IPS-NIHi7 (cell line): Measurements from ENCODE around the gene CILP.
"Not testable (repeated sequence)": the region's sequence is repeated elsewhere in the genome, so short reads cannot be mapped to it uniquely, and the experiment has no call there.

ENCODE experiments used
- DNase-seq: peaks from one replicate; pipeline ENCODE4 v3.0.0; 2012; ENCODE audit warnings: mixed read lengths; ENCODE audit errors: extremely low spot score

CILP gene

DNA sequence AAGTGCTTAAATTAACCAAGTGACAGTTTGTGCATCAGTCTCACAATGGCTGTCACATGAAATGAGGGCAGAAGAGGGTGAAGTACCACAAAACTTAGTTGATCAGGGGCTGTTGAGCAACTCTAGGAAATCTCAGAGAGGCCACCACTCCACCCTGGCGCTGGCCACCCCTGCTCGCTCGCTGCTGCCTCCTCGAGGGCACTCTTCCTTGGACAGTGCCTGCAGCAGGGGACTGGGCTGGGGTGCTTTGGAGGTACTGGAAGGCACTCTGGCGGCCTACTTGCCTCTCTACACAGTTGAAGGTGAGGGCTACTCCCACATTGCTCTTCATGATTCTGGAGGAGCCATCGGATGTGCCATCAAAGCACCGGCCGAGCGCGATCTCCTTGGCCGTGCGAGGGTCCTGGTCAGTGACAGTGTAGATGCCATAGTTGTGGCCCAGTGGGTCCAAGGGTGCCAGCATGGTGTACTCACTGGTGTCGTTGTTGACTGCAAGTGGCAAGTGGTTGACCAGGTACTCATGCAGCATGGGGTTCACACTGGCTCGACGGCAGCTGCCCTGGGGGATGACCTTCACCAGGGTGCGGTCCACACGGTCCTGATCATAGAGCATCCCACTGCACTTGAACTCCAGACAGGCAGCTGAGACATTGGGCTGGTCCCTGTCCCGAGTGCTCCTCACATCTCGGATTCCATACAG, 14.5 kb downstream of the CILP start:
- peak; percentile 26 for DNase-seq

DNA sequence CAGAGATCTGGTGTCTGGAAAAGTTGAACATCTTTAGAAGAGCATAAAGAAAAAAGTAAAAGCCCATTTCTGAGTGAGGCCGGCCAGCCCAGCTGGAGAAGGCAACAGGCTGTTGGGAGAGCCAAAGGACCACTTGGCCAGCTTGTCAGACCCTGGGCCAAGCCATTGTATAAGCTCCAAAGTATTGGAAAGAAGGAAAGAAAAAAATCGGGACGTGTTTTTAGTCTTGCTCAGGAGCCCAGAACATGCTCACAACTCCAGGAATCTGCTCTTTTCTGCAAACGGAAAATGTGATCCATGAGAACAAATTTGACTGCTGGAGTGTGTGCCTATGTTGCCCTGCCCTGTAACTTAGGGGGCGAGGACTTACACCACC, 15.7 kb downstream of the CILP start:
- DNase-seq: no peak

DNA sequence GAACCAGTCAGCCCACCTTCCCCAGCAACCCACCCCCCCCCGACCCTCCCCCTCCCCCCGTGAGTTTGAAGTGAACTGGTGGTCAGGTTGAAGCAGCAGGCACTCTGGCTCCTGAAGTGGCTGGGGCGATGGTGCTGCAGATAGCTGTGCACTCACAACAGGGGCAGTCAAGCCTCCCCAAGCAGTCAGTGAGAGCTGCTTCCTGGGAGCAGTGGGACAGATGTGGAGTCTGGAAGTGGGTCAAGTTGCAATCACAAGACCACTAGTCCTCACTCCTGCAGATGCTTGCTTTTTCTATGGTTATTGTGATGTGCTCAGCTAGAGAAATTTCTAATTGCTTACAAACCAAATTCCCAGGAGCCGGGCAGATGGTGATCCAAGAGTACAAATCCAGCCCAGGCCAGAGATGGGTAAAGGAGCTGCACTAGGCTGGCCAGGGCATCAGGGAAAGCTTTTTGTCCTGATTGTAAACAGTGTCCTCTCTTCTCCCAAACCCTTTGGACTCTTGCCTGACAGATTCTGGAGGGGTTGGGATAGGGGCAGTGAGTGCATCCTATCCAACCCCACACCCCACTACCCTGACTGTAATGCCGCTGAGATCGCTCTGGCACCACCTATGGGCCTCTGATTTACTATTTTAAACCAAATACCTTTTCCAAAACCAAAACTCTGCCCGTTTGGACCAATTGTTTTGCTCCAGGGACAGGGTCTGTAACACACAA, 16.3 kb downstream of the CILP start:
- DNase-seq: peak; percentile 23

DNA sequence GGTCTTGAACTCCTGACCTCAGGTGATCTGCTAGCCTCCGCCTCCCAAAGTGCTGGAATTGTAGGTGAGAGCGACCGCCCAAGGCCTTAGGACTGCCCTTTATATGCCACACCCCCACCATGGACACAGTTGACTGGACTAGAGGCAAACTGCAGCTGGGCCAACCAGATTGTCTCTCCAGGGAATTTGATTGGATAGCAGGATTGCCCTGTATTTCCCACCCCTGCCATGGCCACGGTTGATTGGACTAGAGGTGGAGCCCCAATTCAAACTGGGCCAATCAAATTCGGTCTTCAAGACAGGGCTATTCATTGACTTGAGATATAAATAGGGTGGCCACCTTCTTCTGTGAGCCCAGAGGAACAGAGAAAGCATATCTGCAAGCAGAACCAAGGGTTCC, 19.3 kb downstream of the CILP start:
- peak; percentile 14 for DNase-seq

DNA sequence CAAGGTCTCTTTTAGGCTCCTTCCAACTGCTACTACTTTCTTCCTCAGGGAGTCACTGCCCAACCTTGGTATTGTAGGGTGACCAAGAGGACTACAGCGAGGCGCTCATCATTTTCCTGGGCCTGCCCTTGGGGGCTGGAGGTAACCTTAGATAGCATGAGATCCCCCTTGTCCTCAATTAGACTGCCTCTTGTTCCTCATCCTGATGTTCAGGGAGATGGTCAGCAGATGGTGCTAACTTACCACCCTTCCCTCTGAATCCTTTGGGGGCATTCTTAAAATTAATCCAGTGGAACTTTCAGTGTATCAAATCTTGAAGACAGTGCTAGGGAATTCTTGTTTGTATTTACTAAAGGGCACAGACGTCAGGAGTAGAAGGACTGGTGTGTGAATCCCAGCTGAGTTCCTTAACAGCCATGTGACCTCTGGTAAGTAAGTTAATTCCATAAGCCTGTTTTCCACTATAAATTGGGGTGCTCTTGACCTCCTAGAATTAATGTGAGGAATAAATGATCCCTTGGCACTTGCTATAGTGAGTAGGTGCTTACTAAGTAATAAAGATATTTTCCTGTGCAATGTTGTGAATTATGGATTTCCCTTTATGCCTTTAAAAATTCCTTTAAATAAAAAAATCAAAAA, 22.1 kb downstream of the CILP start:
- DNase-seq: peak; percentile 69

DNA sequence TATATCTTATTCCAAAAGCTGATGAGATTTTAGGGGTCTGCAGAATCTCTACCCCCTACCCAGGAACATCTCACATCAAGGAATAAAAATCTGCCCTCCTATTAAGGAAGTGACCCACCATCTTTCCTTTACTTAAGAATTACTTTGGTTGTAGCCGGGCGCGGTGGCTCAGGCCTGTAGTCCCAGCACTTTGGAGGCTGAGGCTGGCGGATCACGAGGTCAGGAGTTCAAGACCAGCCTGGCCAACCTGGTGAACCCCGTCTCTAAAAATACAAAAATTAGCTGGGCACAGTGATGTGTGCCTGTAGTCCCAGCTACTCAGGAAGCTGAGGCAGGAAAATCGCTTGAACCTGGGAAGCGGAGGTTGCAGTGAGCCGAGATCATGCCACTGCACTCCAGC, 22.8 kb downstream of the CILP start:
- not testable (repeated sequence) for DNase-seq

DNA sequence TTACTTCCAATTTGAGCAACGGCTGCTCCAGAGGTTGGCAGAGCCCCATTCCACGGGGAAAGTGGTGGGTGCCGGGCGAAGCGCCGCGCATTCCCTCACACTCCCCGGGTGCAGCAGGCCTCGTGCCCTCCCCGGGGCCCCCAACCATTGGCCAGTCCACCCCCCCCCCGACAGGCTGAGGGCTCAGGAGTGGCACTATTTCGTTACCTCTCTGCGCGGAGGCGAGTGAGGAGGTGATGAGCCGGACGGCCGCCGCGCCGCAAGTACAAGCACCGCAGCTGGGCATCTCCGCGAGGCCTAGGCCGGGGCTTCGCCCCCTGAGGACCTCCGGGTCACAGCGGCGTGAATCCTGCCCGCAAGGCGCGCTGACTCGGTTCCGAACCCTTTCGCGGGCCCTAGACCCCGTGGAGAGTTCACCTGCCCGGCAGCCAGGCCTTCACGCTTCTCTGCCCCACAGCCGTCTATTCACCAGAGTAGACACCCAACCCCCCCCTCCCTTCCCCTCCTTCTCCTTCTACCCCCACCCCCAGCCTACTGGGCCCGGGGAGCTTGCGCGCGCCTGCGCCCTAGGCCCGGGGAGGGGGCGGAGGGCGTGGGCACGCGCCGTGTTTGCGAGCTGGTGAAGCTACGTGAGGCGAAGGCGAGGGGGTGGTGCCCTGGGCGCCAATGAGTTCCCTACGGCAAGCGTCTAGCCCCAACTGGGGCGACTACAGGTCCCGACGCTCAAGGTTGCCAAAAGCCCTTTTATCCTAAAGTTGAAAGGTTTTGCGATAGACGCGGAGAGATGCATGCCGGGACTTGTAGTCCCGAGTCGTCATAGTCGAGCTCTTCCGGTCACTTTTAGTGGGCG, 26.2 kb downstream of the CILP start, which contains the start of gene CLPX:
Gene CLPX, minus strand, starts transcription at position 475 of the 850 bp plus-strand sequence. Its CDS starts 189 bp downstream, at position 286.
- DNase-seq: peak; percentile 95

DNA sequence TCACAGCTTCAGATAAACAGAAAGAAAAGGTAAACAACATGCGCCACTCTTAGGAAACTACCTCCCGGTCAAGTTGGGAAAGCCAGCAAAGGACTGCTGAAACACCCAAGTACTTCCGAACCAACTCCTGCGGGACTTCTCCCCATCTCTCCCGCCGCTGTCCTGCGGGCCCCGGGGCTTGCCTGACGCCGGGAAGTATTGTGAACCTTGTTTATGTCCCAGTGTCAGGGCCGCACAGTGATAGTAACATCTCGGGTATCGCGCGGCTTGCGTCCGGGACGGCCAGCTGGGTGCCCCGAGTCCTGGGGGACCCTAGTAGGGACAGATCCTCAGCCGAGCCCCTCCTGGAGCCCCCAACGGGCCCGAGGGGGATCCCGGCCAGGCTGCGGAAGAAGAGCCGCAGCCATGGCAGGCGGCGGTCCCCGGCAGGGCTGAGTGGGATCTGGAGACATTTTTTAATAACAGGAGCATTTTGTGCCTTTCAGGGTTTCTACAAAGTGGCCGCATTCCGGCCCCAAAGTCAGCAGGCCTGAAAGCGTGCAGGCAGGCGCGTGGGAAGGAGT, 26.9 kb downstream of the CILP start:
- peak; percentile 59 for DNase-seq

DNA sequence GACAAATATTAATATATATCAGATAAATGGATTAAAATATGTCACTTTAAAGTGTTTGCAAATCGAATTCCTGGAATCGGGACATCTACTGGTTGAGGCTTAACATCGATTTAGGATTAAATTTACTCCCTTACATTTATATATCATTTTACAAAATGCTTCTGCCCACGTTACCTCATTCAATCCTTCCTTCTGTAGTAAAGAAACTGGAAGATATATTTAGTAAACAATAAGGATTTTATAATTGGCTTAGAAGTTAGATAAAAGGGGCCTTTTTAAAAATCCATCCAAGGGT, 27.5 kb downstream of the CILP start:
- no peak for DNase-seq

DNA sequence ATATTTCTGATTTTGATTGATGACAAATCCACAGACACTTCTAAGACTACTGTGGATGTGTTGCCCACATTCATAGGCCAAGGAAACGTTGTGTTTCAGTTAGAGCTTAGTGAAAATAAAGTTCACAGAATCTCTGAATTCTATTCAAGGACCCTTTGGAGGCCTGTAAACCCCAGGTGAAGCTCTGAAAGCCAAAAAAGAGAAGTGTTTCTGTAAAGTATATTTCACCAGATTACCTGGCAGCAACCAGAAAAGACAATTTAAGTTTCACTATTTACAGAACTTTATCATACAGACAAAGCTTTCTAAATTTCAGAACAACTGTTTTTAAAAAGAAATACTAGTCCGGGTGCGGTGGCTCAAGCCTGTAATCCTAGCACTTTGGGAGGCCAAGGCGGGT, 28.7 kb downstream of the CILP start:
- no peak for DNase-seq

DNA sequence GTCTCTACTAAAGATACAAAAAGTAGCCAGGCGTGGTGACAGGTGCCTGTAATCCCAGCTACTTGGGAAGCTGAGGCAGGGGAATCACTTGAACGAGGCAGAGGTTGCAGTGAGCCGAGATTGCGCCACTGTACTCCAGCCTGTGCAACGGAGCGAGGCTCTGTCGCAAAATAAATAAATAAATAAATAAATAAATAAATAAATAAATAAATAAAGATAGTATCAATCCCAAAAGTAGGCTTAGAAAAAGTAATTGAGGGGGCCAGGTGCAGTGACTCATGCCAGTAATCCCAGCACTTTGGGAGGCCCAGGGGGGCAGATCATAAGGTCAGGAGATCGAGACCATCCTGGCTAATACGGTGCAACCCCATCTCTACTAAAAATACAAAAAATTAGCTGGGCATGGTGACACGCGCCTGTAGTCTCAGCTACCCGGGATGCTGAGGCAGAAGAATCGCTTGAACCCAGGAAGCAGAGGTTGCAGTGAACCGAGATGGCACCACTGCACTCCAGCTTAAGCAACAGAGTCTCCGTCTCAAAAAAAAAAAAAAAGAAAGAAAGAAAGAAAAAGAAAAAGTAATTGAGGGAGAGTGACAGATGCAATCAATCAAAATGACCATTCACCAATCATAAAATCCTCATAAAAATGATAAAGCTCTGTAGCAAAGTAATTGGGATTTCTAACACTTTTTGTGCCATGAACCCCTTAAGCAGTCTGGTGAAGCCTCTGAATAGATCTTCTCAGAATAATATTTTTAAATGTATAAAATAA, 29.5 kb downstream of the CILP start:
- not testable (repeated sequence) for DNase-seq

DNA sequence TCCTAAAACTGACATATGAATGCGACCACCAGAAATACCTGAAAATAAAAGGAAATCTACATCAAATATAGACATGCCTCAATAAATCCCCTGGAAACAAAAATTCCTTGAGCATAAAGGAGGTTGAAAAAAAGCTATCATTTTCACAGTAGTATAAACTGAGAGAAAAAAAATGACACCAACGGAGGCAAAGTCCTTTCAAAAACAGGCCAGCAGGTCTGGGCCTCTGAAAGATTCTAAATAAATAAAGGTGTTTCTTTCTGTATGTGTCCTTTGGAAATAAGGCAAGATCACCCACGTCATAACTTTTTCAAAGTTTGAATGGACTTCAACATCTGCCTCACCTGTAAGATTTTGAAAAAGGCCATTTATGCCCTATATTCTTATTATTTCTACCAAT, 31.1 kb downstream of the CILP start:
- no peak for DNase-seq

DNA sequence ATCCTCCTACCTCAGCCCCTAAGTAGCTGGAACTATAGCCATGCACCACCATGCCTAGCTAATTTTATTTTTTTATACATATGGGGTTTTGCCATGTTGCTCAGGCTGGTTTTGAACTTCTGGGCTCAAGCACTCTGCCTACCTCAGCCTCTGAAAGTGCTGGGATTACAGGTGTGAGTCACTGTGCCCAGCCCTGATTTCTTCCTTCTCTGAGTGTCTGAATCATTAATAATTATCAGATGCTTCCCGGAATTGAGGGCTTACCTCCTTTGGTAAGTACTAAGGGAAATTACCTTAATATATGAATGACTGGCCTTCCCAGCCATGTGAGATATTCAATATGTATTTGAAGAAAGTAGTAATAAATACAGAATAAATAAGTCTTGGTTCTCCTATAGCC, 33.4 kb downstream of the CILP start:
- DNase-seq: no peak

DNA sequence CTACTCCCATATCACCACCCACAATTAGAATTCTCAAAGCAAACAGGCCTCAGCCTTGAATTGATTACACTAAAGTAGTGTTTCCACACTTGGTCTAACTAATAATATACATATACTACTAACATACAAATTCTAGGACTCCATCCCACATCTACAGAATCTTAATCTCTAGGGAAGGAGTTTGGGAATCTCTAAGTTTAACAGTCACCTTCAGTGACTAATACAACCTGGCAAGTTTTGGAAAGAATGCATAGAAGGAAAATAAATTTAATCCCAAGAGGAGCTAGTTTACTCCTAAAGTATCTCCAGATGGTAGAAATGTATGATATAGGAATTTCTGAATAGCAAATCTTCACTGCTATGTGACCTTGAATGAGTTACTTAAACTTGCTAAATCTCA, 35.2 kb downstream of the CILP start:
- DNase-seq: no peak

DNA sequence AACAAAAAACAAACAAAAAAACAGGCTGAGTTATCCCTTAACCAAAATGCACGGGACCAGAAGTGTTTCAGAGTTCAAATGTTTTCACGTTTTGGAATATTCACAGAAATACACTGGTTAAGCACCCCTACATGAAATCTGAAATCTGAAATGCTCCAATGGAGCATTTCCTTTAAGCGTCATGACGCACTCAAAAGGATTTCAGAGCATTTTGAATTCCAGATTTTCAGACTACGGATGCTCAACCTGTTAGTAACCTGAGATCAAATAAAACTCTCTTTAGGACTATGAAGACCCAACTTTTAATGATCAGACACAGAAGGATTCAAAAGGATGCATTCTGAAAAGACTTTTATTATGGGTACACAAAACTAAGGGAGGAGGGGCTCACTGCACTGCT, 35.8 kb downstream of the CILP start:
- no peak for DNase-seq

DNA sequence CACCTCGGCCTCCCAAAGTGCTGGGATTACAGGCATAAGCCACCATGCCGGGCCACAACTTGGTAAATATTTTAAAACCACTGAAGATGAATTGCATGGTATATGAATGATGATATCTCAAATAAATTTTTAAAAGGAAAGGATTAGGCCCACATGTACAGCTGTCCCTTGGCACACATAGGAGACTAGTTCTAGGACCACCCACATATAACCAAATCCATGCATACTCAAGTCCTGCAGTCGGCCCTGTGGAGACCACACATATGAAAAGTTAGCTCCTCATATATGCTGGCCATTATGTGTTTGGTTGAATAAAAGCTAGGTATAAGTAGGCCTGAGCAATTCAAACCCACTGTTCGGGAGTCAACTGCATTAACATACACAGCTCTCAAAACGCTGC, 36.8 kb downstream of the CILP start:
- no peak for DNase-seq

DNA sequence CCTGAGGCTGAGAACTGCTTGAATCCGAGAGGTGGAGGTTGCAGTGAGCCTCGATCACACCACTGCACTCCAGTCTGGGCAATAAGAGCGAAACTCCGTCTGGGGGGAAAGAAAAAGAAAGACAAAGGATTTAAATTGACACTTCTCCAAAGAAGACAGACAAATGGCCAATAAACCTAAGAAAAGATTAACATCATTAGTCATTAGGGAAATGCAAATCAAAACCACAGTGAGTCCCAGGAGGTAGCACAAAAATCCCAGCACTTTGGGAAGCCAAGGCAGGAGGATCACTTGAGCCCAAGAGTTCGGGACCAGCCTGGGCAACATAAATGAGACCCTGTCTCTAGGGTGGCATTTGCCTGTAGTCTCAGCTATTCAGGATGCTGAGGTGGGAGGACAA, 38.7 kb downstream of the CILP start:
- DNase-seq: no peak

DNA sequence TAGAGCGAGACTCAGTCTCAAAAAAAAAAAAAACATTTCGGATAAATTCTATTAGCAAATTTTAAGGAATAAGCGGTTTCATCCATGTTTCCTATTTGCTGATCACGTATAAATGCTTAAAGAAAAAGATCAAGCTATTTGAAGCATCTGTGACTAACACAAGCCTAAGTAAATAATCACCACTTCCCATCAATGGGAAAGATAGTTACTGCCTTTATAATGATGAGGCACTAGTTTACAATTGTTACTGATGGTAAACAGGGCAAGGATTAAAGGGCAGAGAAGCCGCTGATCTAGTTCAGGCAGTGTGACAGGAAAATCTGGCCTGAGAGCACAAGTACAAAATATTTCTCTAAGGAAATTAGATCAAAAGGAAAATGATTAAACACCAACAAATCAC, 39.8 kb downstream of the CILP start:
- no peak for DNase-seq

DNA sequence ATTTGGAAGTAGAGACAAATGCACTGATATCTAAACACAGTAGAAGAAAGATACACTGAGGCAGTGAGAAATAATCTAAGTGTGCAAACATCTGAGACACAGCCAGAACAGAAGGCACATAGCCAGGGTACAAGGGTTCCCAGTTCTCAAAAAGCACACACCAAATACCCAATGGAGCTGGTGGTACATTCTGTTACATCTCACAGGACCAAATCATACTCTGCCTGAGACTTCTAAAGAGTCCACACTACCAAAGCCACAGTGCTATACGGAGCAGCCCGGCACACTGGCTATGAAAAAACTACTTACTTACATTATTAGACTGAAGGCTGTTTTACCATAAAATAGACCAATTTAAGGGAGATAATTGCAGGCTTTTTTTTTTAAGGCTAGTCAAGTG, 45.4 kb downstream of the CILP start:
- no peak for DNase-seq

DNA sequence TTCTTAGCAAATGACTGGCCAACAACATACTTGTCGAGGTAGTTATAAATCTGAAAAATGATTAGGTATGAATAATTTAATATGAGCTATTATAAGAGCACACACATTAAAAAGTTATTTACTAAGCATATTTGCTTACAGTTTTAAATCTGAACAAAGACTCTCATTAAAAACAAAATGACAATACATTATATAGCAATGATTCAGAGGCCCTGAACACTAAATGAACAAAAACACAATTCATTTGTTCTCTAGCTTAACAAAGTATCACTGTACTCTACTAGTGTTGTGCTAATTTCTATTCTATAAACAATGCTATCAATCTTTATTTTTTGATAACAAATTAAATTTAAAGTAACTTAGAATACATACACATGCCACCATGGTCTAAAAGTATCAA, 47.1 kb downstream of the CILP start:
- DNase-seq: no peak

DNA sequence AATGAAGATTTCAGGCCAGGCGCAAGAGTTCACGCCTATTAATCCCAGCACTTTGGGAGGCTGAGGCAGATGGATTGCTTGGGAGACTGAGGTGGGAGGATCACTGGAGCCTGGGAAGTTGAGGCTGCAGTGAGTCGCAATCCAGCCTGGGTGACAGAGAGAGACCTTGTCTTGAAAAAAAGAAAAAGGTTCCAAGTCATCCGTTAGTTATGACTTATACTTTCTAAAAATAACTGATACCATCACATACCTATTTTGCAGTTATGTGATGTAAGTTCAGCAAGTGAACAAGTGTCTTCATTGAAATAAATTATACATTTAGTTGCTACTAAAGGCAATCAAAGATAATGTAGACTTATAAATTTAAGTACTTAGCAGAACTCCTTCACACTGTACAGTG, 48.2 kb downstream of the CILP start:
- DNase-seq: no peak
